Stimulated activated naive CD8-positive, alpha-beta T cell treated with anti-CD3 and anti-CD28 coated beads, Interleukin-15, amount 100 ng/mL, for 72 hours (primary cell): ENCODE measurements around the gene OSBPL9.
"Not testable (repeated sequence)": the region's sequence is repeated elsewhere in the genome, so short reads cannot be mapped to it uniquely, and the experiment has no call there.

Experiments
- ATAC-seq: fragments of 150-1000 bp; cut with Tn5 transposase; 2 replicates; pipeline ENCODE4 v1.10.0; 2021; ENCODE audit warnings: mild to moderate bottlenecking, moderate library complexity
- DNase-seq, 2 donors: peaks; one replicate each; pipeline ENCODE4 v3.0.0; 2021 to 2022
- H3K27ac Mint-ChIP-seq, 2 donors: one replicate each; pipeline ENCODE4 v1.8.0; 2022; ENCODE audit warnings: mild to moderate bottlenecking in 2 of 2, mixed read lengths in 2 of 2, moderate library complexity in 2 of 2
- H3K27me3 Mint-ChIP-seq: one replicate; pipeline ENCODE4 v1.8.0; 2022; ENCODE audit warnings: mixed read lengths
- H3K4me1 Mint-ChIP-seq: one replicate; pipeline ENCODE4 v1.8.0; 2022; ENCODE audit warnings: mild to moderate bottlenecking, mixed read lengths
- H3K4me3 Mint-ChIP-seq, 2 donors: one replicate each; pipeline ENCODE4 v1.8.0; 2022; ENCODE audit warnings: mild to moderate bottlenecking in 2 of 2, mixed read lengths in 2 of 2, moderate library complexity in 1 of 2
- H3K9me3 Mint-ChIP-seq, 2 donors: one replicate each; pipeline ENCODE4 v1.8.0; 2022; ENCODE audit warnings: mixed read lengths in 2 of 2

OSBPL9 gene

DNA sequence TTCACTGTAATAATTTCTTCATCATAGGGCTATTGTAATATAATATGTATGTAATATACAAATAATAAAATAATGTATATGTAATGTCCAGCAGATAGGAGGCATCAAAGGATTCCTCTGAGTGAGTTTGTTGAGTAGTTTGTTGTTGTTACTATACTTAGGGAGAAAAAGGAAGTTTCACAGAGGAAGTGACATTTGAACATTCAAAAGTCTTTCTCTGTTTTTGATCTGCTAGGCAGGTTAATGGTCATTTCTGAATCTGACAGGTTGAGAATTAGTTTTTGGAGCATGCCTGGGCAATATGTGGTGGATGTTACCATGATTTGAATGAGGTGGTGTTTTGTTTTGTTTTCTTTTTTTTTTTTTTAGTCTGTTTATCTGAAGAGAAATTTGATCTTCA, 159.5 kb downstream of the OSBPL9 start:
- H3K4me1 Mint-ChIP-seq, result peaks cover 18% of the 10 kb centered on the region
- H3K4me3 Mint-ChIP-seq, result no peak overlapping the region
- no peak for ATAC-seq
- no peak for DNase-seq
- peak overlapping the region in 1 of 2 donors; percentile 6 for H3K27ac Mint-ChIP-seq
- H3K9me3 Mint-ChIP-seq, result no peaks in the 10 kb centered on the region
- H3K27me3 Mint-ChIP-seq, result no peaks in the 10 kb centered on the region

DNA sequence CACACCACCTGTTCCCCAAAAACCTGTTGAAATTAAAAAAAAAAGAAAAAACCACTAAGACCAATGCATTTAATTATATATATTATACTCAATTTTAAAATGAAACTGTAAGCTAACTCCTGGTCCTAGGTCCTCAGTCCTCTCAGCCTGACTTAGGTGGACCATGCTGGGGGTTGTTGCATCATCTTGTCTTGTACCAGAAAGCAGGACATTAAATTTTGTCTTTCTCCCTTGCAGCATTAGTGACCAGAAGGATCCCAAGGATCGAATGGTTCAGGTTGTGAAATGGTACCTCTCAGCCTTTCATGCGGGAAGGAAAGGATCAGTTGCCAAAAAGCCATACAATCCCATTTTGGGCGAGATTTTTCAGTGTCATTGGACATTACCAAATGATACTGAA, 164.0 kb downstream of the OSBPL9 start:
- ATAC-seq, result no peak
- no peak for DNase-seq
- Mint-ChIP-seq H3K4me3 (no peak overlapping the region), H3K4me1 (peaks cover 4% of the 10 kb centered on the region), H3K27ac (no peak overlapping the region), H3K9me3 (no peaks in the 10 kb centered on the region), H3K27me3 (no peaks in the 10 kb centered on the region)

DNA sequence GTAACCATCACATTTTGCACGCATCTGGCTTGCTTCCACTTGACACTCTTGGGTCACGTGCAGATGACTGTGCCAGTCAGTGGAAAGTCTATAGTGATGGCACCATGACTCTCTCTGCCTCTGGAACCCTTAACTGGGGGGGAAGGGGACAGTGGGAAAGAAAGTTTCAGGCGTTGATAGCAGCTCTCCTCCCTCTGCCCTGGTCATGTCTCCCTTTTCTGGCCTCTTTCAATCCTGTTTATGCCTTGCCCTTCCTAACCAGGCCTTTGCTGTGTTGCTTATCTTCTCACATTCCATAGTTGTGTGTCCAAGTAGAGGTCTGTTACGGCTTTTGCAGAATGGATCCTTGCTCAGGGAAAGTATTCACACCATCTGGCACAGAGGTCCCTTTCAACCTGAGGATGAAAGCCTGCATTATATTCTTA, 168.1 kb downstream of the OSBPL9 start:
- Mint-ChIP-seq H3K4me3 (no peak overlapping the region), H3K27ac (peak overlapping the region in 1 of 2 donors; percentile 21), H3K4me1 (no peaks in the 10 kb centered on the region)

DNA sequence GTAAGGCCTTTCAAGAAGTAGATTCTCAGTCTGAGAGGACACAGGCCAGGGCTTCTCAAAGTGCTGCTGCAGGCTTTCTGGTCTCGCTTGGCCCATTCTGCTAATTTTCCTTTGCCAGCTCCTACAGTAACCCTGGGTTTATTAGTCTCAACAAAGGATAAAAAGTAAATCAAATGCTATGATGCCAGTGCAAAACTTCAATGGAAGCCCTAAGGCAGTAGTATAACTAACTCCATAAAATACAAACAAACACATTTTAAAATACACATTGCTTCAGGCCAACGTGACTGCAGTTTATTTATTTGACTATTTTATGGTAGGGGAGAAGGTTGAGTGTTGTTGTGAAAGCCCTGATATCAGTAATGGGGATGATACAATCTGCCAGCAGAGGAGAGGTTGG, 172.0 kb downstream of the OSBPL9 start:
- no peaks in the 10 kb centered on the region for H3K9me3 Mint-ChIP-seq
- H3K27me3 Mint-ChIP-seq, result no peaks in the 10 kb centered on the region
- ATAC-seq, result no peak
- H3K4me3 Mint-ChIP-seq, result no peak overlapping the region
- H3K4me1 Mint-ChIP-seq, result peaks cover 17% of the 10 kb centered on the region
- no peak for DNase-seq
- no peak overlapping the region for H3K27ac Mint-ChIP-seq

More for the DNA sequence above, 168.1 kb downstream of the OSBPL9 start:
- DNase-seq, result no peak
- no peak for ATAC-seq
- Mint-ChIP-seq H3K27me3 (no peaks in the 10 kb centered on the region), H3K9me3 (no peaks in the 10 kb centered on the region)

DNA sequence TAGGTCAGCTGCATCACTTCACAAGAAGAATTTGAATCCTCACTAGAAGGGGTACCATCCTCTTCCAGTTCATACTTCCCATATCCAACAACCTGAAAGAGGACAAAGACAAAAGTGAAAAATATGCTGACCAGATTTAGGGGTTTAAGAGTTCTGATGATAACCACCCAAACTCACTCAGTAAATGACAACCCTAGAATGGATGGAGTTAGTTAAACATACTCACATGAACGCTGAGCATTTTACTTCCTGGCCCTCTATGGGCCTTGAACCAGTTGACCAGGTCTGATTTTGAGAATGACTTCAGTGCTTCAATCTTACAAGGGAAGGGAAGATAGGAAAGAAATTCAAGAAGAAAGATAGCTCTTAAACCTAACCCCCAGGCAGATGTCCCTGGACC, 172.4 kb downstream of the OSBPL9 start:
- Mint-ChIP-seq H3K27ac (no peak overlapping the region), H3K4me3 (no peak overlapping the region), H3K9me3 (no peaks in the 10 kb centered on the region), H3K4me1 (peaks cover 19% of the 10 kb centered on the region), H3K27me3 (no peaks in the 10 kb centered on the region)
- DNase-seq (no peak), ATAC-seq (no peak)

DNA sequence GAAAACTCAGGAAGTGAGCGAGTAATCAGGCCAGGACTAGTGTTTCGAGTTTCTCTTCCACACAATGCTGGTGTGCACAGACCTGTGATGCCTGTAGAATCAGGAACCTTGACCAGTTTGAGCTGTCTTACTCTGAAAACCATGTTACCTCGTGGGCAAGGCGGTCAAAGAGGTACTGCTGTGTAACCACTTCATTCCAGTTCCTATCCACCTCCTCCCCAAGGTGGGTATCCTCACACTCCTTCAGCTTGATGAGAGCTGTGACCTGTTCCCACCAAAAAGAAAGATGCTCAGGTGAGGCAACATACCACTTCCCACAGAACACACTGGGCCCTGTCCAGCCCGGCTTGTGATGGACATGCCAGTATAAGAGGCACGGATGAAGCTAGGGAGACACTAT, 173.5 kb downstream of the OSBPL9 start:
- H3K4me3 Mint-ChIP-seq, result no peak overlapping the region
- ATAC-seq (no peak), DNase-seq (no peak)
- no peaks in the 10 kb centered on the region for H3K27me3 Mint-ChIP-seq
- H3K4me1 Mint-ChIP-seq, result peaks cover 19% of the 10 kb centered on the region
- peak overlapping the region; percentile 64 to 86 for H3K27ac Mint-ChIP-seq
- H3K9me3 Mint-ChIP-seq, result no peaks in the 10 kb centered on the region

DNA sequence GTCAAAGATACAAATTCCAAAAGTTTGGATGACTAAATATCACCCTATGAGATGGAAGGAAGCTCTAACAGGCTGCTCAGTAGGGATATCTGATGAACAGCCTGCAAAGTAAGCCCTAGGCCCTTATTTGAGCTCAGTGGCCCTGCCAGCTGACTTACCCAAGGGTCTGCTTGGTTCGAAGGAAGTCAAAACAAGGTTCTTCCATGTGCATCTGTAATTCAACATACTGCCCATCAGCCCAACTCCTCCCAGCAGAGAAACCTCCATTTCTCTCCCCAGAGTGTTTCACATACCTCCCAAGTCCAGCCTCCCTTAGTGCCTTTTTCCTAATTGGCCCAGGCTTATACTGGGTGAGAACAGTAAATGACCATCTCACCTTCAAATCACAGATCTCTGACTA, 175.0 kb downstream of the OSBPL9 start:
- no peak for ATAC-seq
- Mint-ChIP-seq H3K27me3 (no peaks in the 10 kb centered on the region), H3K27ac (peak overlapping the region; percentile 11 to 85), H3K9me3 (no peaks in the 10 kb centered on the region), H3K4me3 (no peak overlapping the region), H3K4me1 (peaks cover 19% of the 10 kb centered on the region)
- no peak for DNase-seq

DNA sequence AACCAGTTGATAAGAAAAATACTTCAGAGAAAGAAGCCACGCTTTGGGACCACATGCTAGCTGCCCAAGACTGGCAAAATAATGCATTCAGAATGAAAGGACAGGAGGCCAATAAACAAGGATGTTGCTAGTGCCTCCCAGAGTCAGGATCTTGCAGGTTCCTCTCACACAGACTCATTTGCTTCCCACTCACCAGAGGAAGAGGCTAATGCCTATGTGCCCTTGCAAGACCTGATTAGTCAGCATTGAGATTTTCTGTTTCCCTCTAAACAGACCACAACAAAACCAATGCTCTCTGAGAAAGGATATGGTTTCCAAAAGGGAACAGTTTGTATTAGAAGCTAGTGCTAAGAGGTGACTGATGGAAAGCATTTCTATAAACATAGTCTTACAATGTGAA, 176.0 kb downstream of the OSBPL9 start:
- H3K4me1 Mint-ChIP-seq, result peaks cover 19% of the 10 kb centered on the region
- no peak overlapping the region for H3K4me3 Mint-ChIP-seq
- no peaks in the 10 kb centered on the region for H3K9me3 Mint-ChIP-seq
- H3K27me3 Mint-ChIP-seq, result no peaks in the 10 kb centered on the region
- peak; percentile 90 for ATAC-seq
- peak in 1 of 2 donors; percentile 23 for DNase-seq
- H3K27ac Mint-ChIP-seq, result peak overlapping the region in 1 of 2 donors; percentile 48

DNA sequence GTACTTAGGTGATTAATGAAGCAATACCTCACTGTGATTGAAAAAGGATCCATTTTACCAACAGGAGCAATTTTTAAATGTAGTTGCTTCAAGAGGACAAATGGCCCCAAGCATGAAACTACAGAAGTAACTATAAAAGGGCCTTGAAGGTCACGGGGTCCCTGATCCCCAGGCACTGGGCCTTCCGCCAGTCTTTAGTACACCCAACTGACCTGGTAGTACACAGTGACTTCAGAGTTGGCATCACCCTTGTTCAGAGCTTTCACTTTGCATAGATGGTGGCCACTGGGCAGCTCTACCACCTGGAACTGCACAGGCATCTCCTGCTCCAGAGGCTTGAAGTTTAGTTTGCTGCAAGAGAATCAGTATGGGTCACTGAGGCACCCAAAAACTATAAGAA, 177.4 kb downstream of the OSBPL9 start:
- peaks cover 19% of the 10 kb centered on the region for H3K4me1 Mint-ChIP-seq
- H3K27ac Mint-ChIP-seq, result peak overlapping the region in 1 of 2 donors; percentile 43

DNA sequence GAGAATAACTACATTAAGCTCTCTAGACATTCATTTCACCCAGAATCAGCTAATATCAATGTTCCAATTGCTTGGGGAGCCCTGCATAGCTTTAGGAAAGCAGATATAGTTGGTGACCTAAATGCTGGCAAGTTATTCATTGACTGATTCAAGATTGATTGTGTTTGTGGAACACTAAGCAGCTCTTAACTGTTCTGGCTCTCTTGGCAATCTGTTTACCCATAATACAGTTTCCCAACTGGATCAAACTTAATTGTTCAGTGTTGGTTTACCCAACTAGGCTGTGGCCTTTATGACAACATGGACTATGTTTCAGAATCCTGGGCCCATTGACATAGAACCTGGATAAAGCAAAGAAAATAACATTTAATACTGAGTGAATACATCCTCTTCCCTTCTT, 178.0 kb downstream of the OSBPL9 start:
- Mint-ChIP-seq H3K9me3 (no peaks in the 10 kb centered on the region), H3K4me1 (peaks cover 19% of the 10 kb centered on the region), H3K4me3 (no peak overlapping the region), H3K27ac (no peak overlapping the region), H3K27me3 (no peaks in the 10 kb centered on the region)
- no peak for DNase-seq
- no peak for ATAC-seq

More for the DNA sequence above, 177.4 kb downstream of the OSBPL9 start:
- Mint-ChIP-seq H3K4me3 (no peak overlapping the region), H3K9me3 (no peaks in the 10 kb centered on the region), H3K27me3 (no peaks in the 10 kb centered on the region)
- ATAC-seq (no peak), DNase-seq (no peak)

DNA sequence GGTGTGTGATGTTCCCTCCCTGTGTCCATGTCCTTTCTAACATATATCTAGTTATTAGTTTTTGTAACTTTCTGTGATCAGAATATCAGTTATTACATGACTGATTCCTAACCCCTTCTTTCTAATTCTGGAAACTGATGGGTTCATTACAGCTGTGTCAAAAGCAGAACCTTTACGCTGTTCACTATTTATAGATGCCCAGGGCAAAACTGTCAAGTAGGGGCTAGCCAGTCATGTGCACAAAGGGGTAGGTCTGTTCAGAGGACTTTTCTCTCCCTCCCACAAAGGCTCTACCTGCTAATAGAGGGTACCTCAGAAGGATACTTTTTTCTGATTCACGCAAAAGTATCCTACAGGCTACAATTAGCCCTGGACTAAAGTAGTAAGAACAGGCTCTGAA, 182.5 kb downstream of the OSBPL9 start:
- H3K27ac Mint-ChIP-seq, result no peak overlapping the region

DNA sequence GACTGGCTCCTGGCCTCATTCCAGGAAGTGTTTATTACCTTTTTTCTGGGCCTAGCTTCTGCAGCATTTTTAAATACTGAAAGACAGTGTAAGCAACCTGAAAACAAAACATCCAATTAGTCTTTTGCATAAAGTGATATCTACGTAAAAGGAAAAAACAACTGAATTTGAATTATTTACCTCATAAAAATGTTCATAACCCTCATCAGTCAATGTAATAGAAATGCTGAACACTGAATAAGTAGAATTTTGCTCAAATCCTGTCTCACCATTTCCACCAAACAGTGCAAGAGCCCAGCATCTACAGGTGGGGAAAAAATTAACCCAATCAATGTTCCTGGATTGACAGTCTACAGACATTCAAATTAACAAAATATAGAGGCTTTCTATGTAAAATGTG, 197.6 kb downstream of the OSBPL9 start:
- H3K27ac Mint-ChIP-seq, result no peak overlapping the region
- ATAC-seq (no peak), DNase-seq (no peak)
- no peaks in the 10 kb centered on the region for H3K27me3 Mint-ChIP-seq
- H3K9me3 Mint-ChIP-seq, result no peaks in the 10 kb centered on the region
- H3K4me1 Mint-ChIP-seq, result no peaks in the 10 kb centered on the region
- no peak overlapping the region for H3K4me3 Mint-ChIP-seq

More for the DNA sequence above, 182.5 kb downstream of the OSBPL9 start:
- ATAC-seq (no peak), DNase-seq (no peak)
- H3K27me3 Mint-ChIP-seq, result no peaks in the 10 kb centered on the region
- no peaks in the 10 kb centered on the region for H3K9me3 Mint-ChIP-seq
- no peaks in the 10 kb centered on the region for H3K4me1 Mint-ChIP-seq
- H3K4me3 Mint-ChIP-seq, result no peak overlapping the region

DNA sequence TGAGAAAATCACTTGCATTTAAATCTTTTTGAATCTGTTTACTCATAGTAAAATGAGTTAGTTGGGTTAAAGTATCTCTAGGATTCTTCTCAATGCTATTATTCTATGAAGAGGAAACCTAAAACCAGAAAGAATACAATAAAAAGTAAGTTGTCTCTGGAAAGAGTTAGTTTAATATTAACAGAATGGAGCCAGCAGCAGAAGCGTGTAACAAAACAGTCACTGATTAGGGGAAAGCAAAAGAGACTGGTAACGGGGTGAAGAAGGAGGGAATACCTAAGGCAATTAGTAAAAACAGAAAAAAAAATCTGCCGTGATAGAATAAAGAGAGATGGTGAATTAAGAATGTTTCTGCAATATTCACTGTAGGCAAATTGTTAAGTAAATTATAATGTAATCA, 201.6 kb downstream of the OSBPL9 start:
- DNase-seq (no peak), ATAC-seq (no peak)
- Mint-ChIP-seq H3K4me3 (no peak overlapping the region), H3K4me1 (no peaks in the 10 kb centered on the region), H3K27me3 (no peaks in the 10 kb centered on the region), H3K27ac (peak overlapping the region in 1 of 2 donors; percentile 48), H3K9me3 (no peaks in the 10 kb centered on the region)

DNA sequence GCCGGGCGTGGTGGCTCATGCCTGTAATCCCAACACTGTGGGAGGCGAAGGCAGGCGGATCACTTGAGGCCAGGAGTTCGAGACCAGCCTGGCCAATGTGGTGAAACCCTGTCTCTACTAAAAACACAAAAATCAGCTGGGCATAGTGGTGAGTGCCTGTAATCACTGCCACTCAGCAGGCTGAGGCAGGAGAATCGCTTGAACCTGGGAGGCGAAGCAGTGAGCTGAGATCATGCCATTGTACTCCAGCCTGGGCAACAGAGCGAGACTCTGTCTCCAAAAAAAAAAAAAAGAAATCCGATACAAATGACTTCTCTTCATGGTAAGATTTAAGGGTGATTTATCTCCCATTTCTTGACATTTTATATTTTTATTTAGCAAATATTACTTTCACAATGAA, 202.1 kb downstream of the OSBPL9 start:
- not testable (repeated sequence) for H3K9me3 Mint-ChIP-seq, H3K4me1 Mint-ChIP-seq, DNase-seq, H3K27ac Mint-ChIP-seq, H3K4me3 Mint-ChIP-seq, ATAC-seq, H3K27me3 Mint-ChIP-seq

DNA sequence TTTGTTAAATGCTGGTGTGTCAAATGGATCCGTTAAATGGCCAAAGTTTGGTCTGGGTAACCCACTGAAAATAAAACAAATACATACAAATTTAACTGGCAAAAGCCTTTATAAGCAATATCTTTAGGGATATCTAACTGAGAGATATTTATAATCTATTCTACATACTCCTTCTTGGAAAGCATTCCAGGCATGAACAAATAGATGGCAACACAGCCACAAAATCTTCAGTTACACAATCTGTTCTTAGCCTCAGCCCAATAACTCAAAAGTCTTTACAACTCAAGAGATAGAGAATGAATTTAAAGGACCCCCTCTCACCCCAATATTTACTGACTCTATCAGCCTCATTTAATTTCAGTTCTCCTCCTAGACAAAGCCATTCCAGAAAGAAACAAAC, 202.9 kb downstream of the OSBPL9 start:
- Mint-ChIP-seq H3K27ac (no peak overlapping the region), H3K27me3 (no peaks in the 10 kb centered on the region), H3K4me1 (no peaks in the 10 kb centered on the region), H3K9me3 (no peaks in the 10 kb centered on the region), H3K4me3 (no peak overlapping the region)
- ATAC-seq (no peak), DNase-seq (no peak)

DNA sequence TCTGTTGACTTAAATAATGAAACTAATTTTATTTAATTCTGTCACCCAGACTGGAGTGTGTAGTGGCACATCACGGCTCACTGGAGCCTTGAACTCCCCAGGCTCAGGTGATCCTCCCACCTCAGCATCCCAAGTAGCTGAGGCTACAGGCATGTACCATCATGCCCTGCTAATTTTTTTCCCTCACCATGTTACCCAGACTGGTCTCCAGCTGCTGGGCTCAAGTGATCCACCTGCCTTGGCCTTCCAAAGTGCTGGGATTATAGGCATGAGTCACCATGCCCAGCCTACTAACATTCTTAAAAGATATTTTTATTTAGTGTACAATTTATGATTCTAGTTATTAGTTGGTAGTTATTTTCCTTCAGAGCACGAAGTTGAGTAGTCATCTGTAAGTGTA, 212.2 kb downstream of the OSBPL9 start:
- no peak for ATAC-seq
- no peaks in the 10 kb centered on the region for H3K4me1 Mint-ChIP-seq
- H3K27me3 Mint-ChIP-seq, result no peaks in the 10 kb centered on the region
- no peak for DNase-seq
- no peak overlapping the region for H3K27ac Mint-ChIP-seq
- no peak overlapping the region for H3K4me3 Mint-ChIP-seq
- H3K9me3 Mint-ChIP-seq, result no peaks in the 10 kb centered on the region

DNA sequence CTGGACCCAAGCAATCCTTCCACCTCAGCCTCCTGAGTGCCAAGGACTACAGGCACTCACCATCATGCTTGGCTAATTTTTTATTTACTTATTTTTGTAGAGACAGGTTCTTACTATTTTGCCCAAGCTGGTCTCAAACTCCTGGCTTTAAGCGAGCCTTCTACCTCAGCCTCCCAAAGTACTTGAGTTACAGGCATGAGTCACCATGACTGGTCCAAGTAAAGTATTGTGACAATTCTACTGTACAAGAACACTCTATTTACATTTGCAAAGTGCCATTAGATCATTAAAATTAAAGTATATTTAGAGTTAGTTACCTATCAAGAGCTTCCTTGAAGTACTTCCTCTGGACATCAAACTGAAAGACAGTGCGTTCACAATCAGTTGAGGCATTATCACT, 216.8 kb downstream of the OSBPL9 start:
- no peaks in the 10 kb centered on the region for H3K4me1 Mint-ChIP-seq
- DNase-seq, result no peak
- no peak overlapping the region for H3K27ac Mint-ChIP-seq

More for the DNA sequence above, 216.8 kb downstream of the OSBPL9 start:
- Mint-ChIP-seq H3K9me3 (no peaks in the 10 kb centered on the region), H3K4me3 (no peak overlapping the region), H3K27me3 (no peaks in the 10 kb centered on the region)
- no peak for ATAC-seq
